ENCODE results near the gene KLK8.

DNA sequence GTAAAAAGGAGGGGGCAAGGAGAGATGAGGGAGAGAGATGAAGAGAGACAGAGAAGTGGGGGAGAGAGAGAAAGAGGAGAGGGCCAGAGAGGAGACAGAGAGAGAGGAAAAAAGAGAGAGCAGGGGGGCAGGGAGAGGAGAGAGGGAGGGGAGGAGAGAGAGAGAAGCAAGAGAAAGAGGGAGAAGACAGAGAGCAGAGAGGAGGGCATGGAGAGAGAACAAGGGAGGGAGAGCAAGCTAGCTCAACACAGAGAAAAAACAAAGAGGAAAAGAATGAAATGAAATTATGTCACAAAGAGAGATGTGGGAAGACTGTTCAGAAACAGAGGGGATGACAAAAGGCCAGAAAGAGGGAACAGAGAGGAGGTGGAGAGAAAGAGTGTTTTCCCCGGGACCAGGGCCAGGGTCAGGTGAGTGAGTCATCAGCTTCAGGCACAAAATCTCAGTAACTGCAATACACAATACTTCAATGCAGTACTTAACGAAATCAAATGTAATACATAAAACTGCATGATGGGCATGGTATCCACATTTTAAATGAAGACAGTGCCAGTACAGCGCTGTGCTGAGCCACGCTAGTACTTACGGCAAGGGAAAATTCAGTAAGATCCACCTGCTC is 22.5 kb downstream of the KLK8 start:
- TF ChIP-seq GATA3 (IDR thresholded peaks at IDR 0.05; ENCODE audit: low read depth, low read length) (no peak), GATA2 (IDR thresholded peaks at IDR 0.05; ENCODE audit: low read depth, low read length) (no peak)

Data from SH-SY5Y (cell line).